GM18907 (cell line): ENCODE data around the gene SYNE1.

Source experiments
- ATAC-seq: cut with Tn5 transposase; IDR thresholded peaks from one replicate; pipeline ENCODE4 v1.9.1; 2021; ENCODE audit warnings: mild to moderate bottlenecking, moderate library complexity; ENCODE audit not compliant: unreplicated experiment

SYNE1 gene

GRCh38 chr6:152112491-152113261, 524.5 kb downstream of the SYNE1 start:
- no peak for ATAC-seq

- no peak for ATAC-seq
Measured at GRCh38 chr6:152110886-152111820, 526.0 kb downstream of the SYNE1 start.

GRCh38 chr6:152107973-152108372, 529.2 kb downstream of the SYNE1 start:
- no peak for ATAC-seq

GRCh38 chr6:152100183-152100618, 537.0 kb downstream of the SYNE1 start:
- no peak for ATAC-seq

GRCh38 chr6:152099446-152100182, 537.5 kb downstream of the SYNE1 start:
- no peak for ATAC-seq

GRCh38 chr6:152098683-152099082, 538.5 kb downstream of the SYNE1 start:
- ATAC-seq = no peak

- ATAC-seq = no peak
Measured at GRCh38 chr6:152096863-152097496, 540.2 kb downstream of the SYNE1 start.

- ATAC-seq = no peak
Measured at GRCh38 chr6:152094992-152095592, 542.1 kb downstream of the SYNE1 start.

- no peak for ATAC-seq
Measured at GRCh38 chr6:152094276-152094675, 542.9 kb downstream of the SYNE1 start.

- no peak for ATAC-seq
Measured at GRCh38 chr6:152093711-152094110, 543.5 kb downstream of the SYNE1 start.

- ATAC-seq = no peak
Measured at GRCh38 chr6:152091851-152092341, 545.3 kb downstream of the SYNE1 start.

GRCh38 chr6:152091201-152091600, 546.0 kb downstream of the SYNE1 start:
- no peak for ATAC-seq

GRCh38 chr6:152089992-152090391, 547.2 kb downstream of the SYNE1 start:
- no peak for ATAC-seq

- no peak for ATAC-seq
Measured at GRCh38 chr6:152087701-152088100, 549.5 kb downstream of the SYNE1 start.

- no peak for ATAC-seq
Measured at GRCh38 chr6:152087096-152087495, 550.1 kb downstream of the SYNE1 start.

GRCh38 chr6:152086223-152086873, 550.8 kb downstream of the SYNE1 start:
- no peak for ATAC-seq

GRCh38 chr6:152085451-152085921, 551.7 kb downstream of the SYNE1 start:
- ATAC-seq = no peak

- no peak for ATAC-seq
Measured at GRCh38 chr6:152078804-152079203, 558.4 kb downstream of the SYNE1 start.

- ATAC-seq = no peak
Measured at GRCh38 chr6:152078001-152078400, 559.2 kb downstream of the SYNE1 start.
